ENCODE data around the gene SPATA3.

SPATA3 gene

DNA sequence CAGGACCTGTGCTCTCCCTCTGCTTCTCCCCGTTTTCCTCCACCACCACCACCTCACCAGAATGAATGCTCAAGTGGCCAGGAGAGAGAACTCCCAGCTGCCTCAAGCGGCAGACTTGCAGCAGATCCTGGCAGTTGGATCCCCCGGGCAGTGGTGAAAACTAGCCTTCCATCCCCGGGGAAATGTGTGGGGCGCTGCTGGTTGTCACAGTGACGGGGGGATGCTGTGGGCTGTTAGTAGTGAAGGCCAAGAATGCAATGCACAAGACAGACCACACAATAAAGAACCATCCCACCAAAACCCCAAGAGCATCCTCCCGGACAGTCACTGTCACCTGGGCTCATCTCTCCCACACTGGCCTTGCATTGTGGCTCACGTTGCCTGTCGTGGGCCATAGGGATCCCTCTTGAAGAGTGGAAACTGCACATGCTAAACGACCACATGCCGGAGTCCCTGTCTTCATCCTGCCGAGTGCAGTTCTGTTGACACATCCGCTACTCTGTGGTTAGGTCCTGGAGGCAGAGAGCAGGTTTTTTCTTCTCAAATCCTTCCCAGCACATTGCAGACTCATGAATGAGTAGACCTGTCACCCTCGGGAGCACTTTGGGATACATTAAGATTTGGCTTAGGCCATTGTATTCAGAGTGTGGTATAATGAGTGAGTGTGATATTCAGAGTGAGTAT is 13.5 kb downstream of the SPATA3 start:
- Histone ChIP-seq H3K4ac (ENCODE audit: low read depth, low read length) (no peak overlapping the region), H3K56ac (ENCODE audit: low read length) (no peak overlapping the region), H3K79me2 (ENCODE audit: control insufficient read depth, insufficient read depth, low read length) (no peaks in the 10 kb centered on the region), H2BK15ac (replicated peaks; ENCODE audit: low read depth) (no peak overlapping the region), H3K4me3 (ENCODE audit: low read length) (no peak overlapping the region), H2BK5ac (ENCODE audit: low read length) (no peak overlapping the region), H3K4me1 (ENCODE audit: control insufficient read depth, low read depth, low read length) (no peaks in the 10 kb centered on the region), H3K23ac (ENCODE audit: low read length) (no peak overlapping the region), H3K27ac (ENCODE audit: low read depth, low read length) (no peak overlapping the region), H3K4me2 (ENCODE audit: low read length) (no peak overlapping the region), H3K18ac (ENCODE audit: low read length) (no peak overlapping the region), H3K79me1 (ENCODE audit: low read length) (no peaks in the 10 kb centered on the region), H4K5ac (ENCODE audit: low read length) (no peak overlapping the region), H2AK5ac (ENCODE audit: low read length) (no peak overlapping the region), H3K27me3 (ENCODE audit: insufficient read depth, low read length, poor library complexity) (no peaks in the 10 kb centered on the region), H3K36me3 (ENCODE audit: control insufficient read depth, insufficient read depth, low read length) (no peaks in the 10 kb centered on the region), H4K8ac (ENCODE audit: low read depth, low read length) (no peak overlapping the region), H2BK120ac (ENCODE audit: low read depth, low read length) (no peak overlapping the region), H3K9ac (ENCODE audit: low read length) (no peak overlapping the region)
- no peak for DNase-seq
- no CpG with 5 or more reads among the region's 14 CpGs for WGBS (ENCODE audit: extremely low coverage, insufficient coverage, low lambda C conversion rate)

DNA sequence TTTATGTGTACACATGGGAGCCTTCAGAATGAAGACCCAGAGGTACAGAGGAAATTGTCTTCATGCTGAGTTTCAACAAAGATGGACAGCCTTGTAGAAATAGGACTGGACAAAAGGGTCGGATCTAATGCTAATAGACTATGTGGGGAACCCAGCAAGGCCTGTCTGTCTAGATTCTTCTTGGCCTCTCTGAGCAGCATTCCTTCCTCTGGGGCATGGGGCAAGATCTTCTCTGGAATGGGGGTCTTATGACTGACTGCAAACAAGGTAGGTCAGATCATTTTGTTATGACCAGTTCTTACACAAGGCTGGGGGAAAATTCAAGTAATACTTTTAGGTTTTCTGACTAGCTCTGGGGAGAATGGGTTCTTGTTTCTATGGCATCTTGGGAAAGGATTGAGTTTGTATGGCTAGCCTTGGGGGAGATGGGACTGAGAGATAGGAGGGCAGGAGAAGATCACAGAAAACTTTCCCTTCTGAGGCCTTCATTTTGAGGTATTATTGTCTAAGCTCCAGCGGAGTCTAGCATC is 14.3 kb downstream of the SPATA3 start:
- Histone ChIP-seq H4K8ac (ENCODE audit: low read depth, low read length) (no peak overlapping the region), H3K4me2 (ENCODE audit: low read length) (no peak overlapping the region), H3K27me3 (ENCODE audit: insufficient read depth, low read length, poor library complexity) (no peaks in the 10 kb centered on the region), H2BK5ac (ENCODE audit: low read length) (no peak overlapping the region), H3K18ac (ENCODE audit: low read length) (no peak overlapping the region), H3K36me3 (ENCODE audit: control insufficient read depth, insufficient read depth, low read length) (no peaks in the 10 kb centered on the region), H3K79me1 (ENCODE audit: low read length) (no peaks in the 10 kb centered on the region), H4K5ac (ENCODE audit: low read length) (no peak overlapping the region), H2AK5ac (ENCODE audit: low read length) (no peak overlapping the region), H2BK15ac (replicated peaks; ENCODE audit: low read depth) (no peak overlapping the region), H2BK120ac (ENCODE audit: low read depth, low read length) (no peak overlapping the region), H3K27ac (ENCODE audit: low read depth, low read length) (no peak overlapping the region), H3K23ac (ENCODE audit: low read length) (no peak overlapping the region), H3K9ac (ENCODE audit: low read length) (no peak overlapping the region), H3K4ac (ENCODE audit: low read depth, low read length) (no peak overlapping the region), H3K56ac (ENCODE audit: low read length) (no peak overlapping the region), H3K4me1 (ENCODE audit: control insufficient read depth, low read depth, low read length) (no peaks in the 10 kb centered on the region), H3K79me2 (ENCODE audit: control insufficient read depth, insufficient read depth, low read length) (no peaks in the 10 kb centered on the region), H3K4me3 (ENCODE audit: low read length) (no peak overlapping the region)
- WGBS (ENCODE audit: extremely low coverage, insufficient coverage, low lambda C conversion rate) = no CpG with 5 or more reads among the region's 2 CpGs
- DNase-seq = no peak

DNA sequence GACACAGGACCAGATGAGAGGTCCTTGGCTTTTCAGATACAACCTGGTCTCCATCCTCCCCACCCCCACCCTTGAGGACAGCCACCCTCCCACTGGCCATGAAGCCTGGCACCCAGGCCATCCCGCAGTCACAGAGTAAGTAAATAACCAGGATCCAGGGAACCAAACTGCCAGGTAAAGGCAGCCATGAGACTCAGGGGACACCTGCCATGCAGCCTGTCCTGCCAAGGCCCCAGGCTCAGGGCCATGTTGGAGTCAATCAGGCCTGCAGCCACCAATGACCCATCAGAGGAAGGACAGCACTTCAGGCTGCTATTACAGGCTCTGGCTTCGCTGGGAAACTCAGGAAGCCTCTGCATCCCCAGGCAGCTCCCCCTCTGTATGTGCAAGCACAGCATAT is 15.6 kb downstream of the SPATA3 start:
- no CpG with 5 or more reads among the region's 2 CpGs for WGBS (ENCODE audit: extremely low coverage, insufficient coverage, low lambda C conversion rate)
- no peak overlapping the region for H3K18ac ChIP-seq (ENCODE audit: low read length)
- no peak overlapping the region for H3K4ac ChIP-seq (ENCODE audit: low read depth, low read length)
- H2BK120ac ChIP-seq (ENCODE audit: low read depth, low read length) = no peak overlapping the region
- no peak overlapping the region for H3K9ac ChIP-seq (ENCODE audit: low read length)
- H4K5ac ChIP-seq (ENCODE audit: low read length) = no peak overlapping the region
- H2BK5ac ChIP-seq (ENCODE audit: low read length) = no peak overlapping the region
- no peak overlapping the region for H3K56ac ChIP-seq (ENCODE audit: low read length)
- peaks cover 7% of the 10 kb centered on the region for H3K4me1 ChIP-seq (ENCODE audit: control insufficient read depth, low read depth, low read length)
- no peaks in the 10 kb centered on the region for H3K36me3 ChIP-seq (ENCODE audit: control insufficient read depth, insufficient read depth, low read length)
- H4K8ac ChIP-seq (ENCODE audit: low read depth, low read length) = no peak overlapping the region
- no peaks in the 10 kb centered on the region for H3K27me3 ChIP-seq (ENCODE audit: insufficient read depth, low read length, poor library complexity)
- H3K79me1 ChIP-seq (ENCODE audit: low read length) = no peaks in the 10 kb centered on the region
- no peak overlapping the region for H2AK5ac ChIP-seq (ENCODE audit: low read length)
- H3K4me2 ChIP-seq (ENCODE audit: low read length) = no peak overlapping the region
- DNase-seq = no peak
- no peak overlapping the region for H3K23ac ChIP-seq (ENCODE audit: low read length)
- H3K27ac ChIP-seq (ENCODE audit: low read depth, low read length) = no peak overlapping the region
- H3K79me2 ChIP-seq (ENCODE audit: control insufficient read depth, insufficient read depth, low read length) = no peaks in the 10 kb centered on the region
- H2BK15ac ChIP-seq (replicated peaks; ENCODE audit: low read depth) = no peak overlapping the region
- no peak overlapping the region for H3K4me3 ChIP-seq (ENCODE audit: low read length)

- Histone ChIP-seq H3K4me2 (ENCODE audit: low read length) (no peak overlapping the region), H3K36me3 (ENCODE audit: control insufficient read depth, insufficient read depth, low read length) (no peaks in the 10 kb centered on the region), H4K8ac (ENCODE audit: low read depth, low read length) (no peak overlapping the region), H2BK15ac (replicated peaks; ENCODE audit: low read depth) (no peak overlapping the region), H3K79me1 (ENCODE audit: low read length) (no peaks in the 10 kb centered on the region), H2BK5ac (ENCODE audit: low read length) (no peak overlapping the region), H3K4ac (ENCODE audit: low read depth, low read length) (no peak overlapping the region), H3K23ac (ENCODE audit: low read length) (no peak overlapping the region), H3K4me1 (ENCODE audit: control insufficient read depth, low read depth, low read length) (peaks cover 7% of the 10 kb centered on the region), H3K27ac (ENCODE audit: low read depth, low read length) (no peak overlapping the region), H2BK120ac (ENCODE audit: low read depth, low read length) (no peak overlapping the region), H3K18ac (ENCODE audit: low read length) (no peak overlapping the region), H2AK5ac (ENCODE audit: low read length) (no peak overlapping the region), H3K56ac (ENCODE audit: low read length) (no peak overlapping the region), H3K79me2 (ENCODE audit: control insufficient read depth, insufficient read depth, low read length) (no peaks in the 10 kb centered on the region), H4K5ac (ENCODE audit: low read length) (no peak overlapping the region), H3K9ac (ENCODE audit: low read length) (no peak overlapping the region), H3K4me3 (ENCODE audit: low read length) (no peak overlapping the region), H3K27me3 (ENCODE audit: insufficient read depth, low read length, poor library complexity) (no peaks in the 10 kb centered on the region)
- no peak for DNase-seq
- WGBS (ENCODE audit: extremely low coverage, insufficient coverage, low lambda C conversion rate) = no CpG with 5 or more reads among the region's 3 CpGs
Observed at GRCh38 chr2:231012463-231012862, 16.5 kb downstream of the SPATA3 start.

GRCh38 chr2:231013820-231014219 is 17.9 kb downstream of the SPATA3 start:
- DNase-seq = no peak
- no CpG with 5 or more reads among the region's 3 CpGs for WGBS (ENCODE audit: extremely low coverage, insufficient coverage, low lambda C conversion rate)
- Histone ChIP-seq H3K36me3 (ENCODE audit: control insufficient read depth, insufficient read depth, low read length) (no peaks in the 10 kb centered on the region), H3K4me3 (ENCODE audit: low read length) (no peak overlapping the region), H3K4ac (ENCODE audit: low read depth, low read length) (no peak overlapping the region), H3K23ac (ENCODE audit: low read length) (no peak overlapping the region), H3K27ac (ENCODE audit: low read depth, low read length) (no peak overlapping the region), H2AK5ac (ENCODE audit: low read length) (no peak overlapping the region), H4K8ac (ENCODE audit: low read depth, low read length) (no peak overlapping the region), H3K18ac (ENCODE audit: low read length) (no peak overlapping the region), H3K56ac (ENCODE audit: low read length) (no peak overlapping the region), H3K9ac (ENCODE audit: low read length) (no peak overlapping the region), H2BK120ac (ENCODE audit: low read depth, low read length) (no peak overlapping the region), H4K5ac (ENCODE audit: low read length) (no peak overlapping the region), H2BK5ac (ENCODE audit: low read length) (no peak overlapping the region), H2BK15ac (replicated peaks; ENCODE audit: low read depth) (no peak overlapping the region), H3K4me2 (ENCODE audit: low read length) (no peak overlapping the region), H3K79me2 (ENCODE audit: control insufficient read depth, insufficient read depth, low read length) (no peaks in the 10 kb centered on the region), H3K4me1 (ENCODE audit: control insufficient read depth, low read depth, low read length) (peaks cover 7% of the 10 kb centered on the region), H3K27me3 (ENCODE audit: insufficient read depth, low read length, poor library complexity) (no peaks in the 10 kb centered on the region), H3K79me1 (ENCODE audit: low read length) (no peaks in the 10 kb centered on the region)

- Histone ChIP-seq H3K27me3 (ENCODE audit: insufficient read depth, low read length, poor library complexity) (no peaks in the 10 kb centered on the region), H3K23ac (ENCODE audit: low read length) (no peak overlapping the region)
- no CpG with 5 or more reads among the region's 7 CpGs for WGBS (ENCODE audit: extremely low coverage, insufficient coverage, low lambda C conversion rate)
Observed at GRCh38 chr2:231015478-231015877, 19.6 kb downstream of the SPATA3 start.

More at GRCh38 chr2:231015478-231015877, 19.6 kb downstream of the SPATA3 start:
- H4K8ac ChIP-seq (ENCODE audit: low read depth, low read length) = no peak overlapping the region
- no peak overlapping the region for H3K18ac ChIP-seq (ENCODE audit: low read length)
- H3K27ac ChIP-seq (ENCODE audit: low read depth, low read length) = peak overlapping the region; percentile 58
- no peak overlapping the region for H3K56ac ChIP-seq (ENCODE audit: low read length)
- no peak overlapping the region for H3K4ac ChIP-seq (ENCODE audit: low read depth, low read length)
- H3K36me3 ChIP-seq (ENCODE audit: control insufficient read depth, insufficient read depth, low read length) = no peaks in the 10 kb centered on the region
- H3K9ac ChIP-seq (ENCODE audit: low read length) = no peak overlapping the region
- H2BK15ac ChIP-seq (replicated peaks; ENCODE audit: low read depth) = no peak overlapping the region
- no peak overlapping the region for H2BK120ac ChIP-seq (ENCODE audit: low read depth, low read length)
- no peaks in the 10 kb centered on the region for H3K79me1 ChIP-seq (ENCODE audit: low read length)
- H3K4me3 ChIP-seq (ENCODE audit: low read length) = no peak overlapping the region
- no peak overlapping the region for H2AK5ac ChIP-seq (ENCODE audit: low read length)
- H4K5ac ChIP-seq (ENCODE audit: low read length) = no peak overlapping the region
- H2BK5ac ChIP-seq (ENCODE audit: low read length) = no peak overlapping the region
- H3K4me2 ChIP-seq (ENCODE audit: low read length) = no peak overlapping the region
- H3K79me2 ChIP-seq (ENCODE audit: control insufficient read depth, insufficient read depth, low read length) = no peaks in the 10 kb centered on the region
- DNase-seq = peak; percentile 50
- peaks cover 7% of the 10 kb centered on the region for H3K4me1 ChIP-seq (ENCODE audit: control insufficient read depth, low read depth, low read length)

Measured in mesendoderm (in vitro differentiated cells).